Brain microvascular endothelial cell (primary cell): ENCODE data around the gene DPP10.

ENCODE experiments used
- DNase-seq: peaks from one replicate; pipeline ENCODE4 v3.0.0-alpha.2; 2020
- H3K27ac ChIP-seq: fragments of 250-450 bp; sonication (Bioruptor Pico); 2 replicates; pipeline ENCODE4 v1.5.1; 2020; ENCODE audit warnings: mild to moderate bottlenecking, moderate library complexity
- H3K27me3 ChIP-seq: fragments of 250-450 bp; sonication (Bioruptor Pico); replicated peaks from 2 replicates; pipeline ENCODE4 v1.5.1; 2020; ENCODE audit warnings: mild to moderate bottlenecking
- H3K36me3 ChIP-seq: fragments of 250-450 bp; sonication (Bioruptor Pico); replicated peaks from 2 replicates; pipeline ENCODE4 v1.5.1; 2020; ENCODE audit warnings: mild to moderate bottlenecking
- H3K4me3 ChIP-seq: 2 replicates; pipeline ENCODE4 v1.5.1; 2011; ENCODE audit warnings: low read depth, mild to moderate bottlenecking, control low read depth, low read length, moderate library complexity
- in situ Hi-C: cut with HindIII; loops from 2 replicates; pipeline ENCODE4 v1.10.0; 2017; ENCODE audit warnings: low sequenced_read_pairs, low pct_ligation_motif_present
- TF ChIP-seq, protein P1 (sequence below): IDR thresholded peaks from 2 replicates; pipeline ENCODE4 v1.5.1; 2011; ENCODE audit warnings: low read depth, mild to moderate bottlenecking, moderate library complexity, low read length, control low read depth, inconsistent platforms; ENCODE audit errors: missing control alignments

Gene DPP10

DNA sequence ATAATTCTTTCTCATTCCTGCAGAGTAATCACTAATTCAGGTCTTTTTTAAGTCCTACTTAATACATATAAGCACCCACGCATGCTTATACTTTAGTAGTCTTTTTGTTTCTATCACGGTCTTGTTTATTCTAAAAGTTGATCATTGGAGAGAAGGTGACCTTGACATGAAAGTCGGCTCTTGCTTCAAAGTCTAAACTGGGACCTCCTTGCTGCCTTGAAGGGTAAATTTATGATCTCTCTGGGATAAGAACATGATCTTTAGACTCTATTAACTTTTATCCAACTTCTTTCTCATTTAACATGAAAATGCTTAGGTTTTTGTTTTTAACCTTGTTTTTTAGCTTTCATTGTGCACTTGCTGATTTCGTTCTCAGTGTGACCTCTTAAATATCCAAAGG is 792.3 kb downstream of the DPP10 start:
- Histone ChIP-seq H3K27me3 (no peaks in the 10 kb centered on the region), H3K27ac (no peak overlapping the region), H3K36me3 (no peaks in the 10 kb centered on the region), H3K4me3 (no peak overlapping the region)
- TF ChIP-seq, protein P1, sequence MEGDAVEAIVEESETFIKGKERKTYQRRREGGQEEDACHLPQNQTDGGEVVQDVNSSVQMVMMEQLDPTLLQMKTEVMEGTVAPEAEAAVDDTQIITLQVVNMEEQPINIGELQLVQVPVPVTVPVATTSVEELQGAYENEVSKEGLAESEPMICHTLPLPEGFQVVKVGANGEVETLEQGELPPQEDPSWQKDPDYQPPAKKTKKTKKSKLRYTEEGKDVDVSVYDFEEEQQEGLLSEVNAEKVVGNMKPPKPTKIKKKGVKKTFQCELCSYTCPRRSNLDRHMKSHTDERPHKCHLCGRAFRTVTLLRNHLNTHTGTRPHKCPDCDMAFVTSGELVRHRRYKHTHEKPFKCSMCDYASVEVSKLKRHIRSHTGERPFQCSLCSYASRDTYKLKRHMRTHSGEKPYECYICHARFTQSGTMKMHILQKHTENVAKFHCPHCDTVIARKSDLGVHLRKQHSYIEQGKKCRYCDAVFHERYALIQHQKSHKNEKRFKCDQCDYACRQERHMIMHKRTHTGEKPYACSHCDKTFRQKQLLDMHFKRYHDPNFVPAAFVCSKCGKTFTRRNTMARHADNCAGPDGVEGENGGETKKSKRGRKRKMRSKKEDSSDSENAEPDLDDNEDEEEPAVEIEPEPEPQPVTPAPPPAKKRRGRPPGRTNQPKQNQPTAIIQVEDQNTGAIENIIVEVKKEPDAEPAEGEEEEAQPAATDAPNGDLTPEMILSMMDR, result no peak
- no peak for DNase-seq
- in situ Hi-C loops, result no loop called here

DNA sequence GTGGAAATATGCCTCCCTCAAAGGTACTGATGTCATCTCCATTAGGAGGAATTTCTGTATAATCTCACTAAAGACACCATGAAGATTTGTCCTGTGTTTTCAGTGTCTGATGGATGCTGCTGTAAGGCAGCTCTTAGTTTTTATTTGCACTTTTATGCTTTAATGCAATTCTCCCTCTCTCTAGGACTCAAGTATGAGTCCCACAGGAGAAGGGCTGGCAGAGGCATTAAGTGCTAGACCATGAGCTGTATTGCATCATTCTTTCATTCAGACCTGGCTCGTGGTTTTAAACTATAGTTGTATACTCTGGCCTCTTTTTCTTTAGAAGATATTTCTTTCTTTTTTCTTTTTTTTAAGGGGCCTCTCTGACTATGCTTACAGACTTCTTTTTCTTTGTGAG is 805.6 kb downstream of the DPP10 start:
- in situ Hi-C loops, result no loop called here
- H3K27ac ChIP-seq, result no peak overlapping the region
- TF ChIP-seq, protein P1, result no peak

DNA sequence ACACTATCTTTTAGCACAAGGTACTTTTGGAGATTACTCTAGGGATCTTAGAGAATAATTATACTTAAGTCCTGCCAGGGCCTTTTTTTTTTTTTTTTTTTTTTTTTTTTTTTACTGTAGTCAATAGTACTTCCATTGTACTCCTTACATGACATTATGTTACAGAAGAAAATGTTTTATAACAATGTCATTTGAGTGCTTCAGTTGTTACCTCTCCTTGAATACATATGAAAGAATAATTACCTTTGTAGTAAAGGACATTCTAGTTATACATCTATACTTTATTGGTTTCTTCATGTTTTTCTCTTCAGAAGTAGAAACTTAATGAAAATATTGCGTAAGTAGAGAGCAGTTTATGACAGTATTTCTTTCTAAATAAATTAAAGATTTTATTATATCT is 834.9 kb downstream of the DPP10 start:
- Histone ChIP-seq H3K27me3 (no peaks in the 10 kb centered on the region), H3K4me3 (no peak overlapping the region), H3K36me3 (no peaks in the 10 kb centered on the region), H3K27ac (no peak overlapping the region)
- no peak for DNase-seq
- TF ChIP-seq, protein P1, result no peak
- in situ Hi-C loops, result no loop called here

More for the DNA sequence above, 805.6 kb downstream of the DPP10 start:
- H3K4me3 ChIP-seq, result no peak overlapping the region
- H3K36me3 ChIP-seq, result no peaks in the 10 kb centered on the region
- DNase-seq, result no peak
- H3K27me3 ChIP-seq, result no peaks in the 10 kb centered on the region

DNA sequence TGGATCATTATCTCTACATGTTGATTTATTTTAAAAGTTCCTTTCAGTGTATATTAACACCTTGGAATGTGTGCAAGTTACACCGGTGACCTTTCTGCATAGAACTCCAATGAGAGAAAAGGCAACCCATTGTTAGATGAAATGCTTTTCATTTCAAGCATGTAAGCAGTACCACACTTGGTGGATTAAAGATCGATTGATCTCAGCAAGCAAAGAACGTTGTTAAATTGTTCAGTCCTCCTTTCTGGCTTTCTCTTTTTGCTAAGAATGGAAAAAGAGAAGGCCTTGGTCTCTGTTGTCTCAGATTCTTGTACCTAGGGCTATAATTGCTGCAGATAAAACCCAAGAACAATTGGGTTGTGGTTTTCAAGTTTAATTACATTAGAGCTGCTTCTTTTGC is 843.0 kb downstream of the DPP10 start:
- H3K27me3 ChIP-seq, result no peaks in the 10 kb centered on the region
- in situ Hi-C loops, result no loop called here
- TF ChIP-seq, protein P1, result no peak
- no peak overlapping the region for H3K4me3 ChIP-seq
- H3K27ac ChIP-seq, result no peak overlapping the region
- no peaks in the 10 kb centered on the region for H3K36me3 ChIP-seq
- no peak for DNase-seq

DNA sequence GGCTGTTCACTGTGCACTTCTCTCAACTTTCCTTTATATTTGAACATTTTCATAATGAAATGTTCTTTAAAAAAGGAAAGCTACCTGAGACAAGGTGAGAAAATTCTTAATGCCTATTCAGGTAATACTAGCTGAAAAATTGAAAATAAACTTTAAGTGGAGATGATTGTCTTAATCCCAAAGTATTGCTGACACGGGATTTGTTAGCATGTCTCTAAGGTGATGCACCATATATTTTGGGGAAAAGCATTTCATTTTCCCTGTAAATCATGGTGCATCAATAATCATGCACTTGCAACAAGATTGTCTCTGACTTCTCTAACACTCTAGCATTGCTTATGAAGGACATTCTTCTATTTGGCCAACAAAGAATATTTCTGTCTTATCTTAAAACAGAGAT is 848.0 kb downstream of the DPP10 start:
- TF ChIP-seq, protein P1, result no peak
- Histone ChIP-seq H3K4me3 (no peak overlapping the region), H3K36me3 (no peaks in the 10 kb centered on the region), H3K27me3 (no peaks in the 10 kb centered on the region), H3K27ac (no peak overlapping the region)
- in situ Hi-C loops, result no loop called here
- DNase-seq, result no peak

DNA sequence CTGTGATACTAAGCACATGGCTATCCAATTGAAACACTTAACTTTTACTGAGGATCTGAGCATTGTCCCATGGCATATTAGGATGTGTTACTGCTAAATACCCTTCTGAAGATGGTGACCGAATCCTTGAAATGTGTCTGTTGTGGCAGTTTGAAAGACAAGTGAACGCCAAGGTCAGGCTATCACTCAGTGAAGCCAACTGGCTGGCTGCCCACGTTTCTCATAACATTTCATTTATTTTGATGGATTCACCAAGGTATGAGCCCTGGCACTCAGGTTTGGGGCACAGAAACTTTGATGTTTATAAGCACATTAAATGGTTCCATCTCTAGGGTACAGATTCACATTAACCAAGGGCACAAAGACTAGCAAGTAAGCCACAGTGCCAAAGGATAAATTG is 850.3 kb downstream of the DPP10 start:
- Histone ChIP-seq H3K4me3 (no peak overlapping the region), H3K27me3 (no peaks in the 10 kb centered on the region), H3K27ac (no peak overlapping the region), H3K36me3 (no peaks in the 10 kb centered on the region)
- DNase-seq, result no peak
- TF ChIP-seq, protein P1, result no peak
- in situ Hi-C loops, result no loop called here
